ENCODE data around the gene FAM114A2.

Gene FAM114A2

DNA sequence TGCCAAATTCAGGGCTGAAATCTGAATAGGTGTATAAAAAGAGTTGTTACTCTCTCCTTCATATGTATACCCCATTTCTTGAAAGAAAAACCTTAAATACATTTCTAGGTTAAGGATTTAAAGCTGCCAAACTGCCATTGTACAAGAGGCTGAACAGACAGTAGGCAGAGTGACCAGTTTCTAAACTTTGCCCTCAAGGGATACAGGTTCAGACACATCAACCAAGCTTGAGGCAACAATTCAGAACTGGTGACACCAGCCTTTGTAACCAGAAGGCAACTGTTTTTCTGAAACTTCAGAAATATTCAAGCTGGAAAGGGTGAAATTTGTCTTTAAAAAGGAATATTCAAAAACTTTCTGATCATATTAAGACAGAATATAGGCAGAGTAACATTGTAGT lies 47.5 kb downstream of the FAM114A2 start:
- TF ChIP-seq, protein P1, sequence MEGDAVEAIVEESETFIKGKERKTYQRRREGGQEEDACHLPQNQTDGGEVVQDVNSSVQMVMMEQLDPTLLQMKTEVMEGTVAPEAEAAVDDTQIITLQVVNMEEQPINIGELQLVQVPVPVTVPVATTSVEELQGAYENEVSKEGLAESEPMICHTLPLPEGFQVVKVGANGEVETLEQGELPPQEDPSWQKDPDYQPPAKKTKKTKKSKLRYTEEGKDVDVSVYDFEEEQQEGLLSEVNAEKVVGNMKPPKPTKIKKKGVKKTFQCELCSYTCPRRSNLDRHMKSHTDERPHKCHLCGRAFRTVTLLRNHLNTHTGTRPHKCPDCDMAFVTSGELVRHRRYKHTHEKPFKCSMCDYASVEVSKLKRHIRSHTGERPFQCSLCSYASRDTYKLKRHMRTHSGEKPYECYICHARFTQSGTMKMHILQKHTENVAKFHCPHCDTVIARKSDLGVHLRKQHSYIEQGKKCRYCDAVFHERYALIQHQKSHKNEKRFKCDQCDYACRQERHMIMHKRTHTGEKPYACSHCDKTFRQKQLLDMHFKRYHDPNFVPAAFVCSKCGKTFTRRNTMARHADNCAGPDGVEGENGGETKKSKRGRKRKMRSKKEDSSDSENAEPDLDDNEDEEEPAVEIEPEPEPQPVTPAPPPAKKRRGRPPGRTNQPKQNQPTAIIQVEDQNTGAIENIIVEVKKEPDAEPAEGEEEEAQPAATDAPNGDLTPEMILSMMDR (conservative IDR thresholded peaks at IDR 0.05; ENCODE audit: low read depth, low read length) = no peak
- no peak for DNase-seq (ENCODE audit: low read depth)
- H3K4me3 ChIP-seq (ENCODE audit: low read depth, low read length) = no peak overlapping the region

DNA sequence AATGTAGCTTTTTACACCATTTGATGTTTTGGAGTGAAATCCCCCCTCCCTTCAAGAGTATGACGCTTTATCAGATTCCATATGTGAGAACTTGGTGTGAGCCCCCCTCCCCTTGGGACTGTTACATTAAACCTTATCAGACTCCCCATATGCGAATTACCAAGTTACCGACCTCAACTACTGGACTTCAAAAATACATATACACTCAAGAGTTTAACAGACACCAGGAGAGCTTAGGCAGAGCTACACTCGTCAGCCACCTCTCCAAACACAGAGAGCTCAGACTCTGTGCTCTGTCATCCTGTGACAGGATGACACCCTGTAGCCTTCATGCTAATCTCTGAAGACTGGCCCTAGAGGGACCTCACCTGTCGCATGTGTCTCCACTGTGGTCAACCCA lies 50.2 kb downstream of the FAM114A2 start:
- TF ChIP-seq, protein P1 (conservative IDR thresholded peaks at IDR 0.05; ENCODE audit: low read depth, low read length) = no peak
- DNase-seq (ENCODE audit: low read depth) = no peak

DNA sequence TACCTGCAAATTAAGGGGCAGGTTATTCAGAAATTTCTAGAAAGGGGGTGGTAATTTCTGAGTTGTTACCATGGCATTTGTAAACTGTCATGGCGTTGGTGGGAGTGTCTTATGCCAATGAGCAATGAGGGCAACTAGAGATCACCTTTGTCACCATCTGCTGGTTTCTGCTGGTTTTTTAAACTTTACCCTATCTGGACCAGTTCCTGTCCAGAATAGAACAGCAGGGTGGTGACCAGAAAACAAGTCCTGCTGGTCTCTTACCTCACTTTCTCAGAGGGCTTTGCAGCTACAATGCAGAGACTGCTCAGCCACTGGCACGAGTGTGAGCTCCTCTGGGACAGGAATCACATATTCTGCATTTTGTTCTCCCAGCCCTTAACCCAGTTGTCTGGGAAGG lies 51.4 kb downstream of the FAM114A2 start:
- DNase-seq (ENCODE audit: low read depth) = no peak
- H3K4me3 ChIP-seq (ENCODE audit: low read depth, low read length) = no peak overlapping the region
- TF ChIP-seq, protein P1 (conservative IDR thresholded peaks at IDR 0.05; ENCODE audit: low read depth, low read length) = no peak

More for the DNA sequence above, 50.2 kb downstream of the FAM114A2 start:
- H3K4me3 ChIP-seq (ENCODE audit: low read depth, low read length) = no peak overlapping the region

DNA sequence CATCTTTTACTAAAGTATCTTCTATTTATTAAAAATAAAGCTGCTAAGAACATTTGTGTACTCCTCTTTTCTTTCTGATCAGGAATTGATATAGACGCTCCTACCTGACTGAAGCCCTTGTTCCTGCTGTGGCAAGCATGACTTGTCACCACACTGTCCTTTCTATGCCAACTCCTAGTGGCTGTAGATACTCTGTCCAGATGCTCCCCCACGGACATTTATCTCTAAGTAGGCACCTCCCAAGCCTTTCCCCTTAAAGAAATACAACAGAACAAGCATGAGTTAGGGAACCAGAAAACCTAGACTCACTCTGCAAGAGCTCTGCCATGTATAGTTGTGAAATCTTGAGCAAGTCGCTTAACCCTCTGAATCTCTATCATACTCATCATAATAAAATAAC lies 53.2 kb downstream of the FAM114A2 start:
- no peak overlapping the region for H3K4me3 ChIP-seq (ENCODE audit: low read depth, low read length)
- no peak for DNase-seq (ENCODE audit: low read depth)
- TF ChIP-seq, protein P1 (conservative IDR thresholded peaks at IDR 0.05; ENCODE audit: low read depth, low read length) = no peak

DNA sequence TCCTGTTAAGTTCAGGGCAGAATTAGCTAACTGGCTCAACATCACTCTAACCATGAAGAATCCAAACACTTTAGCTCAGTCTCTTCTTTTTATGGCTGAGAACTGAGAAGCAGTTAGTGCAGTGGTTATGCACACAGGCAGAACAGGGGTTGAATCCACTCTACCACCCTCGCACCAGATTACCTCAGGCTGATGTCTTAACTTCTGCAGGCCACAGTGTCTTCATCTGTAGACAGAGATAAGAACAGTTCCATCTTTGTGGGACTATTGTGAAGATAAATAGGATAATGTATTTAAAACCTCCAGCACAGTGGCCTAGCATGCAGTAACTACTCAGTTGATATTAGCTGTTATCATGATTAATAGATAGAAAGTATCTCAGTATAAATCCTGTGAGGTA lies 54.8 kb downstream of the FAM114A2 start:
- TF ChIP-seq, protein P1 (conservative IDR thresholded peaks at IDR 0.05; ENCODE audit: low read depth, low read length) = no peak
- DNase-seq (ENCODE audit: low read depth) = no peak

DNA sequence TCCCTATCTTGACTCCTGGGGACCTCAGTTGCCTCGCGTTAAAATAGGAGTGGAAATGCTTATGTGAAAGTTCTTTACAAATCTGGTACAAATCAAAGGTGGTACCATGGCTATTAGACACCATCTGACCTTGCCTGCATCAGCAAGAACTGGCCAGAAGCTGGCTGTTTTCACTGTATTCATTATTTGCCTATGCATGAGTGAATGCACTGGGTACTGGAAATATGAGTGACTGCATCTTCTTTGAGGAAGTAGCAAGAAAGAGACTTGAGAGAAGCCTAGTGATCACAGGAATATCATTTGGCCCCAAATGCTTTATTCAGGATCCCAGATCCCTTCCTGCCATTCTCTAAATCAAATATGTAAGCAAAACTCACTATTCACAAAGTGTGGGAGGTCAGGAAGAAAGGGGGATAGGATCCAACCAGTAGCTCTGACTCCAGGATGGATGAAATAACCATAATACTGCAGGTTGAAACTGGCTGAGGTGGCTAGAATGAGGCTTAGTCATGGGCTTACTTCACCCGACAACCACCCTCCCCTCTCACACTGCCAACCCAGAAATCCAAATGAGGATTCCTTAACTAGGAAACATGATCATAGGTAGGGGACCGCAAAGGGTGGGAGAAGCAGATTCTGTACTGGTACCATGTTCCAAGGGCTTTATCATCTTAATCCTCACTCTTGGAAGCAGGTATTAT lies 56.7 kb downstream of the FAM114A2 start:
- DNase-seq (ENCODE audit: low read depth) = no peak
- H3K4me3 ChIP-seq (ENCODE audit: low read depth, low read length) = no peak overlapping the region
- TF ChIP-seq, protein P1 (conservative IDR thresholded peaks at IDR 0.05; ENCODE audit: low read depth, low read length) = no peak

More for the DNA sequence above, 54.8 kb downstream of the FAM114A2 start:
- no peak overlapping the region for H3K4me3 ChIP-seq (ENCODE audit: low read depth, low read length)

Data from choroid plexus epithelial cell (primary cell).